Epithelial cell of proximal tubule (primary cell): ENCODE results near the gene ALPK3. TPM values are rescaled to one million over a fixed set of nuclear protein-coding genes. Genes with fewer than 3 reads are reported as not detected.

Experiments used
- DNase-seq: peaks from one replicate; pipeline ENCODE4 v3.0.0-alpha.2; 2011; ENCODE audit warnings: low read depth
- H3K4me3 ChIP-seq: 2 replicates; pipeline ENCODE4 v1.5.1; 2011; ENCODE audit warnings: low read depth, mild to moderate bottlenecking, low read length
- total RNA-seq: library from RNA; depleted of rRNA; stranded (reverse); fragments of >200 nt; gene quantifications from 2 replicates; pipeline ENCODE4 v1.2.3, GENCODE V29; 2015
- TF ChIP-seq, protein P1 (sequence below): conservative IDR thresholded peaks from 2 replicates; pipeline ENCODE4 v1.5.1; 2012; ENCODE audit warnings: low read depth, mild to moderate bottlenecking, low read length

Gene ALPK3
- total RNA-seq, 1 donor from 2014 or later, result 30.8 TPM

DNA sequence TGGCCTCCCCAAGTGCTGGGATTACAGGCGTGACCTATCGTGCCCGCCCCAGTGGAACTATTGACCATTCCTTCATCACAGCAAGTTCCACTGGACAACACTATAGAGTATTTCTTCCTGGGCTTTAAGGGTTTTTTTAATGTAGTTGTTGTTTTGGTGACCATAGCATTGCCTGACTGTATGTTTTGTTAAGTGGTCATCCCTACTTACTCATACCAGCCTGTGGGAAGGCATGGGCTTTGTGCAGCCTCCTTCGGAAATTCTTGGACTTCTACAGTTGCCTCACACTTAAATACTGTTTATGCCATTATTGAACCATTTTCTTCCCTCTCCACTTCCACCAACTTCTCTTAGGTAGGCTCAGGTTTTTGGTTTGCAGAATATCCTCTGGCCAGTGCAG, 19.9 kb upstream of the ALPK3 start:
- no peak for DNase-seq
- TF ChIP-seq, protein P1, sequence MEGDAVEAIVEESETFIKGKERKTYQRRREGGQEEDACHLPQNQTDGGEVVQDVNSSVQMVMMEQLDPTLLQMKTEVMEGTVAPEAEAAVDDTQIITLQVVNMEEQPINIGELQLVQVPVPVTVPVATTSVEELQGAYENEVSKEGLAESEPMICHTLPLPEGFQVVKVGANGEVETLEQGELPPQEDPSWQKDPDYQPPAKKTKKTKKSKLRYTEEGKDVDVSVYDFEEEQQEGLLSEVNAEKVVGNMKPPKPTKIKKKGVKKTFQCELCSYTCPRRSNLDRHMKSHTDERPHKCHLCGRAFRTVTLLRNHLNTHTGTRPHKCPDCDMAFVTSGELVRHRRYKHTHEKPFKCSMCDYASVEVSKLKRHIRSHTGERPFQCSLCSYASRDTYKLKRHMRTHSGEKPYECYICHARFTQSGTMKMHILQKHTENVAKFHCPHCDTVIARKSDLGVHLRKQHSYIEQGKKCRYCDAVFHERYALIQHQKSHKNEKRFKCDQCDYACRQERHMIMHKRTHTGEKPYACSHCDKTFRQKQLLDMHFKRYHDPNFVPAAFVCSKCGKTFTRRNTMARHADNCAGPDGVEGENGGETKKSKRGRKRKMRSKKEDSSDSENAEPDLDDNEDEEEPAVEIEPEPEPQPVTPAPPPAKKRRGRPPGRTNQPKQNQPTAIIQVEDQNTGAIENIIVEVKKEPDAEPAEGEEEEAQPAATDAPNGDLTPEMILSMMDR, result no peak
- no peak overlapping the region for H3K4me3 ChIP-seq

DNA sequence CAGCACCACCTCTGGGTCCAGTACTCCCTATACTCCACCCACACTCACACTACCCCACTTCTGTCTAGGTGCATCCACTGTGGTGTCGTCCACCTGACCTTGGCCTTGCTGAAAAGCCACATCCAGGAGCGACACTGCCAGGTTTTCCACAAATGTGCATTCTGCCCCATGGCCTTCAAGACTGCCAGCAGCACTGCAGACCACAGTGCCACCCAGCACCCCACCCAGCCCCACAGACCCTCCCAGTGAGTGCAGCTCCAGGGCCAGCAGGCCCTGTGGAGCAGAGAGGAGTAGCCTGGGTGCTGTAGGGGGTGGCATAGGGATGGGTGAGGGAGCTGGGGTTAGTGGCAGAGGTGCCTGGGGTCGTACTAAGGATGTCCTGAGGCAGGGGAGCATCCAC, 19.4 kb upstream of the ALPK3 start:
- TF ChIP-seq, protein P1, result no peak
- no peak for DNase-seq
- H3K4me3 ChIP-seq, result no peak overlapping the region

DNA sequence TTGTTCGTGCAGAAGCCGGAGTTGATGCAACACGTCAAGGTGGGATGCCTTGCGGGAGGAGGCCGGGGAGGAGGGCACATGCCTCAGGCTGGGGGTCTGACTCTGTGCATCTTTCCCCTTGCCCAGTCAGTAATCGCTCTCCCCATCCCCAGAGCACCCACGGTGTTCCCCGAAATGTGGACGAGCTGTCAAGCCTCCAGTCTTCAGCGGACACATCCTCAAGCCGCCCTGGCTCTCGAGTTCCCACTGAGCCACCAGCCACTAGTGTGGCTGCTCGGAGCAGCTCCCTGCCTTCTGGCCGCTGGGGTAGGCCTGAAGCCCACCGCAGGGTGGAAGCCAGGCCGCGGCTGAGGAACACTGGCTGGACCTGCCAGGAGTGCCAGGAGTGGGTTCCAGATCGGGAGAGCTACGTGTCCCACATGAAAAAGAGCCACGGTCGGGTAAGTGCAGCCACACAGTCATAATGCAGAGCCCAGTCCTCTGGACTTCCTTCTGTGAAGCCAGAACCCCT, 18.7 kb upstream of the ALPK3 start:
- TF ChIP-seq, protein P1, result no peak
- no peak for DNase-seq
- no peak overlapping the region for H3K4me3 ChIP-seq

DNA sequence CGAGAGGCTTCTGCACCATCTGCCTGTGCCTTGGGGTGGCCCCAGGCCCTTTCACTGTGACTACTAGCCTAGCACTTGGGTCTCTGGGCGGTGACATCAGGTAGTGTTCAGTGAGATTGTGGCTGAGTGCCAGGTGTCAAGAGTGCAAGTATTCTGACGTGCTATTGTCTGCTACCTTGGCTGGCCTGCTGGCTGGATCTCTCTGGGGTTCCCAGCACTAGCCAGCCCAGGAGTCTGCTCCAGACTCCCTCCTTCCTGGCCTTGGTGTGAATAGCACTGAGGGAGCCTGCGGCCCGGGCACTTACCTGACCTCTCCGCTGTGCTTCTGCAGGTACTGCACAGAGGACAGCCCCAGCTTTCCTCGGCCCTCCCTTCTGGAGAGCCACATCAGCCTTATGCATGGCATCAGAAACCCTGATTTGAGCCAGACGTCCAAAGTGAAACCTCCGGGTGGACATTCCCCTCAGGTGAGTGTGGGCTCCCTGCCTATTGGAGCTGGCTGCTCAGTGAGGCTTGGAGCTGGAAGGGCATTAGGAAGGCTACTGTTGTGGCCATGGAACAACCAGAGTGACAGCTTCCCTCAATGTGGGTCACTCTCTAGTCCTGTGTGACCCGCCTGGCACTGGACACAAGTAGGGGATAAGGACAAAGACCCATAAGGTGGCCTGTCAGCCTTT, 17.5 kb upstream of the ALPK3 start:
- no peak overlapping the region for H3K4me3 ChIP-seq
- DNase-seq, result no peak
- TF ChIP-seq, protein P1, result no peak

DNA sequence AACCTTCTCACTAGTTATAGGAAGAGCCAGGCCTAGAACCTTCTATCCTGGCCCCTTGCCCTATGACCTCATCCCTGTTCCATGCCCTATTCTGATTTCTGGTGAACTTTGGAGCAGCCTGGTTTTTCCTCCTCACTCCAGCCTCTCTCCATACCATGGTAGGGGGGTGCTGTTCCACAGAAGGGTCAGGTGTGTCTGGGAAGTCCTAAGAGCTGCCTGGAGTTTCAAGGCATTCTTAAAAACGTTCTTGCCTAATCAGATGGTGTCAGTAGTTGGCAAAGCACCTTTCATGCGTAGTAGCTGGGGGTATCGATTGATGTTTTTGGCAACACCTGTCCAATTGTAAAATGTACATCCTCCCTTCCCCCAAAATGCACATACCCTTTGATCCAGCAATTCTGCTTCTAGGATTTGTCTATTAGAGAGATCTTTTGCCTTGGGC, 16.8 kb upstream of the ALPK3 start:
- TF ChIP-seq, protein P1, result no peak
- no peak for DNase-seq
- no peak overlapping the region for H3K4me3 ChIP-seq

DNA sequence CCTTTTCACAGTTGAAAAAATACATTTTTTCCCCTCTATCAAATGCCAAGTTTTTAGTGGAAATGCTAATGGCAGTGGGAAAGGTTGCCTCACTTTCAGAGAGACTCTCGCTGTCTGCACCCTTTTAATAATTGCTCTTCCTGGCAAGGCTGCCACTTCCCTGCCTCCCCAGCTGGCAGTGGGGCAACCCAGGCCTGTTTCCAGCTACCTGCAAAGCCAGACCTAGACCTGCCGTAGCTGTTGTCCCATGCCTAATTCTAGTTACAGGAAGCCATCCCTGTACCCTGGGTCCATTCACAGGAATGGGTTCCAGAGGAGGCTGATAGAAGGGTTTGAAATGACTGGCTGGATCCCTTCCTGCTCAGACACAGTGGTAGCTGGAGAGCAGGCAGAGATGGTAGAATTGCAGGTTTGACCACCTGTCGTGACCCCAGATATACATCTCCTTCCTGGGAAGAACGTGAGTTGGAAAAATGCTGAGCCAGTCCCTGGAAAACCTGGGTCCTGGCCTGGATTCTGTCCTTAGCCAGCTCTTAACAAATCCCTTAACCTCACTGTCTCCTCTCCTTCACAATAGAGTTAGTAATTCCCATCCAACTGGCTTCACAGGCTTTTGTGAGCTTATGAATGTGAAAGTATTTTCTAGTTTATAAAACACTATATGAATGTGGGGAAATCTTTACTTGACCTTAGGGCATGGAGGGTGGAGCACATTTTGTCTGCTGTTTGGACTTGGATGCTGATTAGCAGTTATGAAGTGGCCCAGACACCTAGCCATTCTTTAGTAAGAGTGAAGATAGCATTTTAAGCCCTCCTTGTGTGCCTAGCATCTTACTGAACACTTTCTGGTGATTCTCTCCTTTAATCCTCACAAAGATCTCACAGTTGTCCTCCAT, 12.9 kb upstream of the ALPK3 start:
- no peak overlapping the region for H3K4me3 ChIP-seq
- DNase-seq, result no peak
- TF ChIP-seq, protein P1, result no peak
